Raji (cell line): ENCODE measurements around the gene SPSB1.

Source experiments
- POLR2A ChIP-seq: IDR thresholded peaks from 2 replicates; pipeline ENCODE4 v1.6.1; 2011; ENCODE audit warnings: low read depth, low read length, control low read depth; ENCODE audit not compliant: insufficient read depth

Gene SPSB1

DNA sequence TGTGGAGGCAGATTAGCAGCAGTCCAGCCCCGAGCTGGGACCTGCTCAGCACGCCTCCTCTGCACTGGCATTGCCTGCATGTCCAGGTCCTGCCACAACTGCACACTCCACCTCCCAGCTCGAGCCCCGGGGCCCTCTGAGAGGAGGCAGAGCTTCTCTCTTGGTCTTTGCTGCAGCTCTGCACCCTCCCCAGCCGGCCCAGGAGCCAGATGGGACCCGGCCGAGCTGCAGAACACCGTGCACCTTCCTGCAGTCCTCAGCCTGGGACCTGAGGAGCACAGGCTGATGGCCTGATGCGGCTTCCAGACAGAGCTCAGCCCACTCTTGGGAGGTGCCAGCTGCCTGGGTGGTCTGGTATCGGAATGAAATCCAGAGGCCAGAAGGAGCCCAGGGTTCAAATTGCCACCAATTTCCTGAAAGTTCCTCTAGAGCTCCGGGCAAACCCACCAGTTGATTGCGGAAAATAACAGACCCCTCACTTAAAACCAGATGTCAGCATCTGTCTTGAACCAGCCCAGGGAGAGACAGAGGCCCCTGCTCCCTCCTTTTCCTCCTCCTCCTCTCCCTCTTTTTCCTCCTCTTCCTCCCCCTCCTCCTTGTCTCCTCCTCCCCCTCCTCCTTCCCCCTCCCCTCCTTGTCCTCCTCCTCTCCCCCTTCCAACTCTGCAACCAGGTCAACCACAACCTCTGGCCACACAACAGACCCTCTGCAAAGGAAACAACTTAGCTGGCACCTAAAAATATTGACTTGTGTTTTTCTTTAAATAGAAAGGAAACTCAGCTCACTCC, 10.6 kb upstream of the SPSB1 start:
- no peak for TF ChIP-seq POLR2A

DNA sequence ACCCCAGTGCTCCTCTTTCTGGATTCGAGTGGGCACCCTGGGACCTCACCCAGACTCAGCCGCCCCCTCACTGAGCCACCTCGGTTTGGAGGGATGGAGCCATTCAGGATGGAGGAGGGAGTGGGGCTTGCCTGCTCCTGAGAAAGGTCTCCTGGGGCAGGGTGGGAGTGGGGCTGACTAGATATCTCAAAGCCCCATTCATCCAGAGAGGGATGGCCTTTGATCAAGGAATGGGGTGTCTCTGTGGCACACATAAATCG, 10.1 kb upstream of the SPSB1 start:
- TF ChIP-seq POLR2A, result no peak

DNA sequence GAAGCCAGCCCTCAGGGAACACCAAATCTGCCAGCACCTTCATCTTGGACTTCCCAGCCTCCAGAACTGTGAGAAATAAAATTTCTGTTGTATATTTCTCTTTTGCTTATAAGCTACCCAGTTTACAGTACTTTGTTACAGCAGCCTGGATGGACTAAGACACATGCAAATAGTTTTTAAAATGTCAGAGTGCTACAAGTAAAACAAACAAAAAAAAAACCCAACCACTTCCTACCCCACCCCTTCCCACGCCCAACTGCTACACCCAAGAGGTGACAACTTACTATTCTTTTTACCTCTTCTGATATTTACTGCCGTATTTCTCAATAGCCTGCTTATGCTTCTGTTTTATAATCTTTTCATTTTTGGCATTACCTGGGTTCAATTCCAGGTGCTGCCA, 8.6 kb upstream of the SPSB1 start:
- TF ChIP-seq POLR2A, result no peak

DNA sequence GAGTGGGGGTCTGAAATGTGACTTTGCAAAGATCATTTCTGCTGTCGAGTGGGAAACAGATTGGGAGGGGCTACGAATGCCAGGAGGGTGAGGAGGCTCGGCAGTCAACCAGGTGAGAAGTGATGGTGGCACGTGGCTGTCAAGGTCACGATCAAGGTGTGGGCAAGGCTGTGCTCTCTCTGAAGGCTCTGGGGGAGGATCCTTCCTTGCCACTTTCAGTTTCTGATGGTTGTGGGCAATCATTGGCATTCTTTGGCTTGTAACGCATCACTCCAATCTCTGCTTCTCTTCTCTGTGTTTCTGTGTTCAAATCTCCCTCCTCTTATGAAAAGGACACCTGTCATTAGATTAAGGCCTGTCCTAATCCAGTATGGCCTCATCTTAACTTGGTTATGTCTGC, 6.1 kb upstream of the SPSB1 start:
- TF ChIP-seq POLR2A, result no peak

DNA sequence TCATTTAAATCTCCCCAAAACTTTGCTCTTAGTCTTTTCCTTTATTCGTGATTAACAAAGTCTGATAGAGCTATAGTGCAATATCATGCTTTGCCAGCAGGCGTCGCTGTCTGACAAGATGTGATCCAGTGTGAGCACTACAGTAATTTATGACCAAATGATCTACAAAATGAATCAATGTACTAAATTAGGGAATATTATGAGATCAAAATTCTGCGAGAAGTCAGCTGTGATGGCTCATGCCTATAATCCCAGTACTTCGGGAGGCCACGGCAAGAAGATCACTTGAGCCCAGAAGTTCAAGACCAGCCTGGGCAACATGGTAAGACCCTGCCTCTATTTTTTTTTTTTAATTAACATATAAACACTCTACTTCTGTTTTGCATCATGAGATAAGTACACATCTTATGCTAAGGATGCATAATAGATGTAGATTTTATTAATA, 3.6 kb upstream of the SPSB1 start:
- no peak for TF ChIP-seq POLR2A

DNA sequence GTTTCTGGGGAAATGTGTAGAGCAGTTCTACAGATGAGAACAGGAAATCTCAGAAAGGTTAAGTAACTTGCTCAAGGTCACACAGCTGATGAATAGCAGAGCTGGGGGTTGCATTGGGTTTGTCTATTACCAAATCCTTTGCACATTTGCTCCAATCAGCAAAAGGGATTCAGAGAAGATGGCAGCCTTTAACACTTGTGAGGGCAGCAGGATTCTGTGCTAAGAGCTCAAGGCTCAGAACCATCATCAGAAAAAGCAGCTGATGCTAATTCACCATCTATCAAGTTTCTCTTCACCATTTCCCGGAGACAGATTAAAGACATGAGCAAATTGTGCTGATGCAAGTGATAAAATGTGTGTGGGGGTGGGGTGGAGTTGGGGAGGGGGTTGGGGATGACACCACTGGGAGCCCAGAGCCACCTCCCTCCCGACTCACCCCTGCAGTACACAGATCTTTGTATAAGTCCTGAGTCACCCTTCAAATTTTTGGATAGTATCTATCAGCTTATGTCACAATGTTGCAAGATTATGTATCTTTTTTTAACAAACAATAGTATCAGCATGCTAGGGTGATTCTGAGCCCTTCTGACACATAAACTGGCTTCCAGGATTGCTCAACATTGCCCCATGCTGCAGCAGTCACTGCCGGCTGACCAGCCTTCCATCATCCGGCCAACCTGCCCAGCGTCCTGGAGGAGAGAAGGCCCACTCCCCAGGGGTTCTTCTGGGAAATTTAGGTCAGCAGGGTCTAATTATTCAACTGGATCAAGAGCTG, 2.8 kb upstream of the SPSB1 start:
- TF ChIP-seq POLR2A, result no peak

DNA sequence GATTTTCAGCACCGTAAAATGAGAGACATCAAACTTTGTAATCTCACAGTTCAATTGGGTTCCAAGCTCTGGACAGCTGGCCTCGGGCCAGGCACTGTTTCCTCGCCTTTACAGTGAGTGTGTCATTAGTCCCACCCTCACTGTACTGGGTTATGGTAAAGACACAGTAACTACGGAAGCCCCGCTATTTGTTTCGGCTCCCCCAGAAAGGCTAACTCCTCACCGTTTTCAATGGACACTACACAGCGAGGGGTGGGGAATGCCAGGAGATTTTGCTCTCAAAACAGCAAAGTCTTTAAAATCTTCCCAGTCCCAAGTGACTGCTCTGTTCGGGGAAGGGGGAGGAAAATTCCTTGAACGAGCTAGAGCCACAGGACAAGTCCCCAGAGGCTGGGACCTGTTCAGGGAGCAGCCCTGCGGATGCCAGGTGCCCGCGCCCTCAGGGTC, 757 bp upstream of the SPSB1 start:
- no peak for TF ChIP-seq POLR2A

DNA sequence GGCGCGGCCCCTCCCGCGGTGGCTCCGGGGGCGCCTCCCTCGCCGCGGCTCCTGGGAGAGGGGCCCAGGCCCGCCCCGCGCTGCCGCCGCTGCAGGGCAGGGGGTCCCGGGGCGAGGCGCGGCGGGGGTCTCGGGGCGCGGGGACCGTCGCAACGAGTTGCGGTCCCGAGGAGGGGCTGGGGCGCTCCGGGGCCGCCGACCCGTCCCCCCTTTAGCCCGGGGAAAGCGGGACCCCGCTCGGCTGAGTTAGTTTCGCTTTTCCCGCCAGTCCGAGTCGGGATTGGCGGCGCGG, 493 bp downstream of the SPSB1 start:
- TF ChIP-seq POLR2A, result no peak

DNA sequence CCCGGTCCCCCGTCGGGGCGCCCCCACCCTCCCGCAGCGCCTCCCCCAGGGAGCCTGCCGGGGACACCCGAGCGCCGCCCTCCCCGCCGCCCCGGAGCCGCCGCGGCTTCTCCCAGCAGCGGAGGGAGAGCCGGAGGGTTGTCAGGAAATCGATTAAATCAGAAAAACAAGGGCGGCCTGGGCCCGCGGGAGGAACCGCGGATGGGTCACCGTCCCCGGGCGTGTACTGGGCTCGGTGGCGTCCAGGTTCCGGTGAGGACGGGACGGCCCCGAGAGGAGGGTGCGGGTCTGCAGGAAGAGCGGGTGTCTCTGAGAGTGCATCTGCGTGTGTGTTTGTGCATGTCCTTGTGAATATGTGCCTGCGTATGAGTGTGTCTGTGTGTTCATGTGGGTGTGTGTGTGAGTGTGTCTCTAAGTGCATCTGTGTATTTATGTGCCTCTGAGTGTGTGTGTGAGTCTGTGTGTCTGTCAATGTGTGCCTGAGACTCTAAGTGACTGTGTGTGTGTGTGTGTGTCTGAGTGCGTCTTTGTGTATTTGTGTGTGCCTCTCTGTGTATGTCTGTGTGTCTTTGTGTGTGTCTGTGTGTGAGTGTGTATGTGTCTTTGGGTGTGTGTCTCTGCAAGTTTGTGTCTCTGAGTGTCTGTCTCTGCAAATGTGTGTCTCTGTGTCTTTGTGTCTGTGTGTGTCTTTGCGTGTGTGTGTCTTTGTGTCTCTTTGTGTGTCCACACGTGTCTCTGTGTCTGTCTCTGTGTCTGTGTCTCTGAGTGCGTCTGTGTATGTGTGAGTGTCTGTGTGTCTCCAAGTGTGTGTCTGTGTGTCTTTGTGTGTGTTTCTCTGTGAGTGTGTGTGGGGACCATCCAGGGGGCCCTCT, 1.1 kb downstream of the SPSB1 start:
- TF ChIP-seq POLR2A, result no peak

DNA sequence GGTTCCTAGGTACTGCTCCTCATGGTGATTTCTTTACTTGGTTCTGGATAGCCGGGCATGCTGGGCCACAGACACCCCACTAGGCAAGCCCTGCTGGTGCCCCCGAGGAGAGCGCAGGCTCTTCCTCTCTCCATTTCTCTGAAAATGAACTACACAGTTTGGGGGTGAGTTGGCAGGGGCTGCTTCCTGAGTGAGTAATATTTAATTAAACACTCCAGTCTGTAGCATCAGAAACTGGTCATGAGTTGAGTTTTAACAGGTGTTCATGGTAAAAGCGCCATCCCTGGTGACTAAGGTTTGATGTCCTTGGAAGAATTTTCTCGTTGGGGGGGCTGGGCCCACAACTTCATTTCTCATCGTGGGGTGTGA, 1.7 kb downstream of the SPSB1 start:
- TF ChIP-seq POLR2A, result no peak

DNA sequence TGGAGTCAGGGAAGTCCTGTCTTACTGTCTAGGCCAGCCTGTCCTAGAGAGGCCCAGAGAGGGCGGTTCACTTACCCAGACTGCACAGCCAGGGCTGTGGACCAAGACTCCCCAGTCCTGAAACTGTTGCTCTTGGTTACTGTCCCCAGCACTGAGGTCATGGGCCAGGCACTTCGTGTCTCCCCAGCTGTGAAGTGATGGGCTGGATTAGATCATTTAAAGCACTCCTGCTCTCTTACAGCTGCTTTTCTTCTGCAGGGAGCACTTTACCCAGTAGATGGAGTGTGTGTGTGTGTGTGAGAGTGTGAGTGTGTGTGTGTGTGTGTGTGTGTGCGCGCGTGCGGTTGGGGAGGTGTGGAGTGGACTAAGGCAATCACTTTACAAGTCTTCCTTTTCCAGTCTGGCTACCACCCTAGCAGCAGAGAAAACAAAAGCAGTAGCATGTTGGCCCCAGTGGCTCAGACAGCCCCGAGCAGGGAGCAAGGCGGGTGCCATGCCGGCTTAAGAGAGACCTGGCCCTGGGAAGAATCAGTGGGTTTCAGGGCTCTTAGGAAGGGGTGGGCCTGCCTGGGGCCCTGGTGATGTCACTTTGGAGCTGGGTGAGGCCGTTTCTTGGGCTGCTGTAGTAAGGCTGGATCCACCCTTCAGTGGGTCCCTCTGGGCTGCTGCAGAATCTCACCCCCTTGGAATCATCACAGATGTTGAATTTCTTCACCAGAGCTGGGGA, 2.4 kb downstream of the SPSB1 start:
- no peak for TF ChIP-seq POLR2A

DNA sequence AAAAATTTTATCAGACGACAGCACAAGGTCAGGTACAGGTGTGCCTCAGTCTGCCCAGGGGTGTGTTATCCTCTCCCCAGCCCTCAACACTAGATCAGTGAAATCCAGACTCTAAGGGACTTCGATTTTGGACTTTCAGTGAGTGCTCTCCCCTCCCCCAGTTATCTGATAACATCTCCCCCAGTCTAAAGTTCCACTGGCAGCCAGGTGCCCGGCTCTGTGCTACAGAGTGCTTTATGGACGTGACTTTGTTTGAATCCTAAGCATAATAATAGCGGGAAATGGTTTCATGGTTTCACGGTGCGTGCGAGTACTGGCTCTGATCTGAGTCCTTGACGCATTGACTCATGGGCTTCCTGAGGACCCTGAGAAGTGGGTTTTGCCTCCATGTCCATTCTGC, 3.2 kb downstream of the SPSB1 start:
- TF ChIP-seq POLR2A, result no peak

DNA sequence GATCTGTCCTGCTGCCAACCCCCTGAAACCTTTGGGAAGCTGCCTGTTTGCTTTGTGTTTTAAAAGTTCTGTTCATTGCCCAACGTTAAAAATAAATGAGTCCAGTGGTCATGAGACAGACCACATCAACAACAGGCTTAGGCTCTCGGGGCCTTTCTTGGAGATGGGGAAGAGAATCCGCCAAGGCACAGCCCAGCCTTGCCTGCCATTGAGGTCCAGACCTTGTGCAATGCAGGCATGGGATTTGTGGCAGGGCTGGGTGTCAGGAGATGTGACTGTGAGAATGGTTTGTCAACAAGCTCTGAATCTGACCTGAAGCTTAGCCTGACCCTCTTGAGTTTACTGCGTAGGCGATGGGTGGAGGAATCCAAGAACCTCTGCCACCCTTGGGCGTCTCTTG, 4.2 kb downstream of the SPSB1 start:
- no peak for TF ChIP-seq POLR2A

DNA sequence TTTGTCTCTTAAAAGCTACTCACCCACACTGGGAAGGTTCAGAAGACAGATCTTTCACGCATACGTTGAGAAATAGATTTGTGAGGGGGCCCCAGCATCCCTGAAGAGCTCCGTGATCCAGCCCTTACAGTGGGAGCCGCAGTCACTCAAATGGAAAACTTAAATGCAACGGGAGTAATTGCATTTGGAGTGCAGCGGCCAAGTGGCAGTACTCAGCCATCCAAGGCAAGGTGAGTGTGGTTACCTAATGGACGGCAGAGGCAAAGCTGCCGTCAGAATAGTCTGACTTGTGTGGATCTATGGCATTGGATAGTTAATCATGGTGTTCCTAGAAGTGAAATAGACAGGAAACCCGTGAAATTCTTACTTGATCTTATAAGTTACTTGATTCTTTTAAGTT, 5.1 kb downstream of the SPSB1 start:
- no peak for TF ChIP-seq POLR2A

DNA sequence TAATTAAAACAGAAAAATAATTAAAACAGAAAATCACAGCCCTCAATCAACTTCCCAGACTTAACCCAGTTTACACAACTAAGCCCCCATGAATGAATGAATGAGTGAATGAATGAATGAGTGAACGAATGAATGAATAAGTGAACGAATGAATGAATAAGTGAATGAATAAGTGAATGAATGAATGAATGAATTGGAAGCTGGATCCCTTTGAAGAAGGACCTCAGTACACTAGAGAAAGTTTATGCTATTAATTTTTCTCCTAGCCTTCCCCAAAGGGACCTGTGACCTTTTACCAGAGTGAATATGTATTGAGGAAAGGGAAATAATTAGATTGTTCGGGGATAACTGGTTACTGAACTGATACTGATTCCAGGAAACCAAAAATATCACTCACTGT, 5.6 kb downstream of the SPSB1 start:
- no peak for TF ChIP-seq POLR2A
